ENCODE data around the gene LAMA2.

Gene LAMA2

GRCh38 chr6:129453073-129453472 is 570.1 kb downstream of the LAMA2 start:
- TF ChIP-seq CTCF (IDR thresholded peaks at IDR 0.05; ENCODE audit: low read length) (no peak), EZH2 (IDR thresholded peaks at IDR 0.05; ENCODE audit: borderline replicate concordance, low read length) (no peak)
- Histone ChIP-seq H2AFZ (ENCODE audit: low read length) (no peak overlapping the region), H3K36me3 (ENCODE audit: insufficient read depth, low read length) (no peaks in the 10 kb centered on the region), H3K9me2 (ENCODE audit: low read depth, low read length) (no peaks in the 10 kb centered on the region), H3K79me2 (ENCODE audit: insufficient read depth, low read length) (no peaks in the 10 kb centered on the region), H3K4me3 (ENCODE audit: low read depth, low read length, poor library complexity, severe bottlenecking) (no peak overlapping the region), H3F3A (ENCODE audit: insufficient read depth, low read length) (no peaks in the 10 kb centered on the region), H3K9ac (ENCODE audit: low read length) (no peak overlapping the region), H3K9me3 (ENCODE audit: low read length) (no peaks in the 10 kb centered on the region), H3K4me1 (ENCODE audit: insufficient read depth, low read length, severe bottlenecking) (no peaks in the 10 kb centered on the region), H3K4me2 (ENCODE audit: low read length) (no peak overlapping the region), H3K27me3 (ENCODE audit: insufficient read depth, low read length) (no peaks in the 10 kb centered on the region), H3K27ac (ENCODE audit: low read depth, low read length, poor library complexity, severe bottlenecking) (no peak overlapping the region), H4K20me1 (ENCODE audit: insufficient read depth, low read length) (no peaks in the 10 kb centered on the region)

- Histone ChIP-seq H3K9ac (ENCODE audit: low read length) (no peak overlapping the region), H4K20me1 (ENCODE audit: insufficient read depth, low read length) (no peaks in the 10 kb centered on the region), H3K27ac (ENCODE audit: low read depth, low read length, poor library complexity, severe bottlenecking) (no peak overlapping the region), H3K27me3 (ENCODE audit: insufficient read depth, low read length) (no peaks in the 10 kb centered on the region), H3K4me2 (ENCODE audit: low read length) (no peak overlapping the region), H3K9me2 (ENCODE audit: low read depth, low read length) (no peaks in the 10 kb centered on the region), H3F3A (ENCODE audit: insufficient read depth, low read length) (no peaks in the 10 kb centered on the region), H3K79me2 (ENCODE audit: insufficient read depth, low read length) (no peaks in the 10 kb centered on the region), H3K36me3 (ENCODE audit: insufficient read depth, low read length) (no peaks in the 10 kb centered on the region), H2AFZ (ENCODE audit: low read length) (no peak overlapping the region), H3K9me3 (ENCODE audit: low read length) (no peaks in the 10 kb centered on the region), H3K4me1 (ENCODE audit: insufficient read depth, low read length, severe bottlenecking) (no peaks in the 10 kb centered on the region), H3K4me3 (ENCODE audit: low read depth, low read length, poor library complexity, severe bottlenecking) (no peak overlapping the region)
- TF ChIP-seq CTCF (IDR thresholded peaks at IDR 0.05; ENCODE audit: low read length) (no peak), EZH2 (IDR thresholded peaks at IDR 0.05; ENCODE audit: borderline replicate concordance, low read length) (no peak)
Observed at GRCh38 chr6:129454488-129454887, 571.5 kb downstream of the LAMA2 start.

GRCh38 chr6:129455126-129455769 is 572.3 kb downstream of the LAMA2 start:
- no peaks in the 10 kb centered on the region for H3K27me3 ChIP-seq (ENCODE audit: insufficient read depth, low read length)
- no peak overlapping the region for H2AFZ ChIP-seq (ENCODE audit: low read length)
- H3K4me2 ChIP-seq (ENCODE audit: low read length): no peak overlapping the region
- H3K79me2 ChIP-seq (ENCODE audit: insufficient read depth, low read length): no peaks in the 10 kb centered on the region
- H3F3A ChIP-seq (ENCODE audit: insufficient read depth, low read length): no peaks in the 10 kb centered on the region
- no peaks in the 10 kb centered on the region for H4K20me1 ChIP-seq (ENCODE audit: insufficient read depth, low read length)
- no peaks in the 10 kb centered on the region for H3K36me3 ChIP-seq (ENCODE audit: insufficient read depth, low read length)
- no peaks in the 10 kb centered on the region for H3K4me1 ChIP-seq (ENCODE audit: insufficient read depth, low read length, severe bottlenecking)
- no peak overlapping the region for H3K9ac ChIP-seq (ENCODE audit: low read length)
- H3K9me2 ChIP-seq (ENCODE audit: low read depth, low read length): no peaks in the 10 kb centered on the region
- H3K4me3 ChIP-seq (ENCODE audit: low read depth, low read length, poor library complexity, severe bottlenecking): no peak overlapping the region
- no peak for TF ChIP-seq EZH2 (IDR thresholded peaks at IDR 0.05; ENCODE audit: borderline replicate concordance, low read length)
- no peak for TF ChIP-seq CTCF (IDR thresholded peaks at IDR 0.05; ENCODE audit: low read length)
- H3K9me3 ChIP-seq (ENCODE audit: low read length): no peaks in the 10 kb centered on the region
- no peak overlapping the region for H3K27ac ChIP-seq (ENCODE audit: low read depth, low read length, poor library complexity, severe bottlenecking)
